Measurements from ENCODE around the gene LMLN.
A peak's percentile ranks its signal among the peaks of the same experiment; 100 is the strongest.

Gene LMLN

DNA sequence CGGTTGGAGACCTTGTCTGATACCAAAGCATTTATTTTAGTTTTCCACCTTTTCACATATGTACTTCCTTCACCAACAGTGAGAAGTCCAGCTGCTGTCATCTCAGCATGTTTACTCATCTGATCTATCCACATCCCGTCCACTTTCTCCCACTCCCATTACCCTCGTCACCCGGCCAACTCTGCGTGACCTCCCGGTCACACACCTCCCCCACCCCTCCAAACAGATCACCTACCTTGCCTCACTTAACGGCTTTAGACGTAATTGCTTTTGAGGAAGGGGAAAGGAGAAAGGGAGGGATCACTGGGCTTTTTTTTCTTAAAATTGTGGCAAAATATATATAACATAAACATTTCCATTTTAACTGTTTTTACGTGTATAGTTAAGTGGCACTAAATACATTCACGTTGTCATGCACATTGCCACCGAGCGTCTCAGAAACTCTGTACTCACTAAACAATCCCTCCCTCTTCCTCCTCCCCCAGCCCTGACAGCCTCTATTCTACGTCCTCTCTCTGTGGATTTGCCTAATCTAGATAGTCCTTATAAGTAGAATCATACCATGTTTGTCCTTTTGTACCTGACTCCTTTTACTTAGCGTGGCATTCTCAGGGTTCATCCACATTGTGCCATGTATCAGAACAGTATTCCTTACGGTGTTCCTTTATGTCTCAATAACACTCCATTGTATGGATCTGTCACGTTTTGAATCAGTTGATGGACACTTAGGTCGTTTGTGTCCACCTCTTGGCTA is 67.2 kb downstream of the LMLN start:
- no peak for TF ChIP-seq CTCF (IDR thresholded peaks at IDR 0.05; ENCODE audit: control insufficient read depth, insufficient read depth, low read depth, low read length, missing control alignments)
- DNase-seq (ENCODE audit: low read depth), result no peak
- no peak overlapping the region for H3K4me3 ChIP-seq (ENCODE audit: control insufficient read depth, low read depth, low read length)

DNA sequence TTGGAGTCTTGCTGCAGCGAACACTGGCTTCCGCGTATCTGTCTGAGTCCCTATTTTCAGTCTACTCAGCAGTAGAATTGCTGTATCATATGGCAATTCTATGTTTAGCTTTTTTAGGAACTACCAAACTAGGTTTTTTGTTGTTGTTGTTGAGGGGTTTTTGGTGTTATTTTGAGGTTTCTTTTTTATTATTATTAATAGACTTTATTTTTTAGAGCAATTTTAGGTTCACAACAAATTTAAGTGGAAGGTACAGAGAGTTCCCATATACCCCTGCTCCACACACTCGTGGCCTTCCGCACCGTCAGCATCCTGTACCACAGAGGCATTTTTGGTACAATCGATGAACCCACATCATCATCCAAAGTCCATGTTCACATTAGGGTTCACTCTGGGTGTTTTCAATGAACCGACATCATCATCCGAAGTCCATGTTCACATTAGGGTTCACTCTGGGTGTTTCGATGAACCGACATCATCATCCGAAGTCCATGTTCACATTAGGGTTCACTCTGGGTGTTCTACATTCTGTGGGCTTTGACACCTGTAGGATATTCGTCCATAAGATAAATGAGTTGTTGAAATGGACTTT is 67.9 kb downstream of the LMLN start:
- no peak overlapping the region for H3K4me3 ChIP-seq (ENCODE audit: control insufficient read depth, low read depth, low read length)
- no peak for TF ChIP-seq CTCF (IDR thresholded peaks at IDR 0.05; ENCODE audit: control insufficient read depth, insufficient read depth, low read depth, low read length, missing control alignments)
- DNase-seq (ENCODE audit: low read depth), result no peak

- no peak overlapping the region for H3K4me3 ChIP-seq (ENCODE audit: control insufficient read depth, low read depth, low read length)
- no peak for TF ChIP-seq CTCF (IDR thresholded peaks at IDR 0.05; ENCODE audit: control insufficient read depth, insufficient read depth, low read depth, low read length, missing control alignments)
- peak; percentile 14 for DNase-seq (ENCODE audit: low read depth)
These were observed 68.7 kb downstream of the LMLN start for GRCh38 chr3:198028718-198029117.

- no peak for DNase-seq (ENCODE audit: low read depth)
- H3K4me3 ChIP-seq (ENCODE audit: control insufficient read depth, low read depth, low read length), result no peak overlapping the region
- no peak for TF ChIP-seq CTCF (IDR thresholded peaks at IDR 0.05; ENCODE audit: control insufficient read depth, insufficient read depth, low read depth, low read length, missing control alignments)
These were observed 70.1 kb downstream of the LMLN start for GRCh38 chr3:198030125-198030524.

DNA sequence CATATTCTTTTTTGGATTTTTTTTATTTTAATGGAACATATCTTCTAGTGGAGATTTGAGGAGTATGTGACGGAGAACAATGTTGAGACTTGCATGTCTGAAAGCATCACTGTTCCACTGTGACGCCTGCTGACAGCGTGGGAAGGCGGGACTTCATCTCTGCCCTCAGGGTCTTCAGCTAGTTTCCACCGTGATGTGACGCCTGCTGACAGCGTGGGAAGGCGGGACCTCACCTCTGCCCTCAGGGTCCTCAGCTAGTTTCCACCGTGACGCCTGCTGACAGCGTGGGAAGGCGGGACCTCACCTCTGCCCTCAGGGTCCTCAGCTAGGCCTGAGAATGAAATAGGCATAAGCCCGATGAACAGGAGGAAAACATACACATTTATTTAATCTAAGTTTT is 70.7 kb downstream of the LMLN start:
- H3K4me3 ChIP-seq (ENCODE audit: control insufficient read depth, low read depth, low read length), result no peak overlapping the region
- no peak for TF ChIP-seq CTCF (IDR thresholded peaks at IDR 0.05; ENCODE audit: control insufficient read depth, insufficient read depth, low read depth, low read length, missing control alignments)
- DNase-seq (ENCODE audit: low read depth), result no peak

DNA sequence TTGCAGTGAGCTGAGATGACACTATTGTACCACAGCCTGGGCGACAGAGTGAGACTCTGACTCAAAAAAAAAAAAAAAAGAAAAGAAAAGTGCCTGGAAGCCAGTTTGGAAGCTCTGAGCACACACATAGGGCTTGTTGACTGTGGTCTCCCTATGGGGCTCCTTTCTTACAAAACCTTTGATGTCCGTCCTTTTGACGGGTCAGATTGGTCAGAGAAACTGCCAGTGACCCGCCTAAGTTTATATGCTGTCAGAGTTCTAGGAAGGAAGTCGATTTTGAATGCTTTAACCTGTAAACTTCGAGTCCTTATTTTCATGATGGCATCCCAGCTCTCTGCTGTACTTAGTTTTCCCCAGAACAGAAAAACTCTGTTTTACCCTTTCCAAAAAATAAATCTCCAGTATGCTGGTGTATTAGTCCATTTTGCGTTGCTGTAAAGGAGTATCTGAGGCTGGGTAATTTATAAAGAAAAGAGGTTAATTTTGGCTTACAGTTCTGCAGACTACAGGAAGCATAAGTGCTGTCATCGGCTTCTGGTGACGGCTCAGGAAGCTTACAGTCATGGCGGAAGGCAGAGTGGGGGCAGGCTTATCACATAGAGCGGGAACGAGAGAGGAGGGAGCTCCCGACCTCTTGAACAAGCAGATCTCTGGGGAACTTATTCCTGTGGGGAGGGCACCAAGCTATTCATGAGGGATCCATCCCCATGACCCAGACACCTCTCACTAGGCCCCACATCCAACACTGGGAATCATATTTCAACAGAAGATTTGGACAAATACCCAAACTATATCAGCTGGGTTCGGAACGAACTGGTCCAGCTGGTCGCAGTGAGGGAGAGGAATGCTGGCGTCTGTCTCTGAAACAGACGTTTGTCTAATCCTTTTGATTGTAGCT is 72.3 kb downstream of the LMLN start:
- no peak for TF ChIP-seq CTCF (IDR thresholded peaks at IDR 0.05; ENCODE audit: control insufficient read depth, insufficient read depth, low read depth, low read length, missing control alignments)
- H3K4me3 ChIP-seq (ENCODE audit: control insufficient read depth, low read depth, low read length), result no peak overlapping the region
- no peak for DNase-seq (ENCODE audit: low read depth)
